Measurements from ENCODE around the gene DYNLRB1.
"Not testable (repeated sequence)": the region's sequence is repeated elsewhere in the genome, so short reads cannot be mapped to it uniquely, and the experiment has no call there.

Gene DYNLRB1

GRCh38 chr20:34512266-34512954, 3.8 kb upstream of the DYNLRB1 start:
- no peak for DNase-seq

GRCh38 chr20:34512955-34513419, 3.2 kb upstream of the DYNLRB1 start:
- DNase-seq: no peak

GRCh38 chr20:34514034-34514433, 2.2 kb upstream of the DYNLRB1 start:
- not testable (repeated sequence) for DNase-seq

GRCh38 chr20:34514897-34515483, 1.2 kb upstream of the DYNLRB1 start:
- DNase-seq: no peak

DNA sequence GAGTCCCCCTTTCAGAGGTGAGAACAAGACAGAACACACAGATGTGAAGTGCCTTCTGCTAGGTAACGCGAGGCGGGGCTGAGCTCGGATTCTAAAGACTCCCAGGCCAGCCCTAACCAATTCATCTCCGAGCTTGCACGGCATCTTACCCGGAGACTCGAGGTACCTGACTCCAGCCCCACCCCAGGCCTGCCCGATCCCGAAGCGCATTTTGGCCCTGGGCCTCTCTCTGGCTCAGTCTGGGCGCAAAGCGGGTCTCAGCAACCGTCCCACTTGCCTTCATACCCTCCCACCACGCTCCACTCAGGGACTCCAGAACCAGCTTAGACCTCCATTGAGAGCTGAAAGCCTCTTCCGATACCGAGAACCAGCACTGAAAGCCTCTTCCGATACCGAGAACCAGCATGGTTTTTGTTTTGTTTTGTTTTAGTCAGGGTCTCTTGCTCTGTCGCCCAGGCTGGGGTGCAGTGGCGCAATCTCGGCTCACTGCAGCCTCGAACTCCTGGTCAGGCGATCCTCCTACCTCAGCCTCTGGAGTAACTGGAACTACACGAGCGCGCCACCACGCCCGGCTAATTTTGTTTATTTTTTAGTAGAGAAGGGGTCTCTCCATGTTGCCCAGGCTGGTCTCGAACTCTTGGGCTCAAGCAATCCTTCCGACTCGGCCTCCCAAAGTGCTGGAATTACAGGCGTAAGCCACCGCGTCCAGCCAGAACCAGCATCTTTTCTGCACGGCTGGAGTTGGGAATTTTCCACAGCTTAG, 557 bp upstream of the DYNLRB1 start:
- no peak for DNase-seq

- no peak for DNase-seq
These were observed 888 bp downstream of the DYNLRB1 start for GRCh38 chr20:34517114-34517505.

GRCh38 chr20:34518863-34519262, 2.6 kb downstream of the DYNLRB1 start:
- DNase-seq: not testable (repeated sequence)

- DNase-seq: not testable (repeated sequence)
These were observed 3.6 kb downstream of the DYNLRB1 start for GRCh38 chr20:34519841-34520240.

GRCh38 chr20:34522969-34523871, 7.0 kb downstream of the DYNLRB1 start:
- DNase-seq: no peak

DNA sequence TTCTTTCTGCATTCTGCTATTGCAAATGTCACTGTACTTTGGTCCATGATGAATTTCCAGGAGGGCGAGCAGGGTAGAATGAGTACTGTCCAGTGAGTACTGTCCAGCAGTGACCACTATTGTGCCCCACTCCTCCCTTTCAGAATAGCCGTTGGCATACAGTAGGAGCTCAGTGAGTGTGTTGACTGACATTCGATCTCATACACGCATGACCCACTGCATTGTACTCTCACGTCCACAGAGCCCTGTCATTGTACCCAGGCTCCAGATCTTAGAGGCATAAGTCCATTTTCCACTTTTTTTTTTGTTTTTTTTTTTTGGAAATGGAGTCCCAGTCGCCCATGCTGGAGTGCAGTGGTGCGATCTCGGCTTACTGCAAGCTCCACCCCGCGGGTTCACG, 8.2 kb downstream of the DYNLRB1 start:
- no peak for DNase-seq

GRCh38 chr20:34525342-34525708, 9.1 kb downstream of the DYNLRB1 start:
- no peak for DNase-seq

- DNase-seq: no peak
These were observed 9.6 kb downstream of the DYNLRB1 start for GRCh38 chr20:34525709-34526416.

DNA sequence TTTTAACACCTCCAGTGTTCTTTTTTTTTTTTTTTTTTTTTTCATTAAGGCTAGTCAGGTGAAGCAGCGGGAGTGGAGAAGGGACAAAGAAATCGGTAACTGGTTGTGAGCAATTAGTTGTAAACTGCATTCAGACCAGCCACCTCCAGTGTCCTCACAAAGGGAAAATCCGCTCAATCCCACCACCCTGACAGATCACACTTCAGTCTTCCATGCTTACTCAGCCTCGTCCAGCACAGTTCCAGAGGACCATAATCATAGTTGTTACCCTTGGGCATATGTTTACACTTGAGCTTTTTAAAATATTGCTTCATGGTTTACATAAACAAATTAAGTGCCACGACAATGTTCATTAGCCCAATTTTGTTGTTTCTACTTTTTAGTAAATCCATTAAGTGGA, 10.2 kb downstream of the DYNLRB1 start:
- DNase-seq: no peak

DNA sequence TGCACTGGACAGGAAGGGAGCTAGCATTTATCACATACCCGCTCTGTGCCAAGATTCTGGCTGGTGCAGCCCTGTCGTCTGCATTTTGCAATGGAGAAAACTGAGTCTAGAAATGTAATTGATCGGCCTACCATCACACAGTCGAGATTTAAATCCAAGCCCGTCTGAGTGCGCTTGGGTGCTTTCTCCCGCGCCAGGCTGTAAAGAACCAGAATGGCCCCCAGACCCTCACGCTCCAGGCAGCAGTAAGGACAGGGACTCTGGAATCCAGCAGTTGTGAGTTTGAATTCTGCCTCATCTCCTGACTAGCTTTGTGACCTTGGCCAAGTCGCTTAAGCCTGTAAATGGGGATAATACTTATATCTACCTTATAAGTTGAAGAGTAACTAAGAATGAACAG, 10.8 kb downstream of the DYNLRB1 start:
- DNase-seq: no peak

DNA sequence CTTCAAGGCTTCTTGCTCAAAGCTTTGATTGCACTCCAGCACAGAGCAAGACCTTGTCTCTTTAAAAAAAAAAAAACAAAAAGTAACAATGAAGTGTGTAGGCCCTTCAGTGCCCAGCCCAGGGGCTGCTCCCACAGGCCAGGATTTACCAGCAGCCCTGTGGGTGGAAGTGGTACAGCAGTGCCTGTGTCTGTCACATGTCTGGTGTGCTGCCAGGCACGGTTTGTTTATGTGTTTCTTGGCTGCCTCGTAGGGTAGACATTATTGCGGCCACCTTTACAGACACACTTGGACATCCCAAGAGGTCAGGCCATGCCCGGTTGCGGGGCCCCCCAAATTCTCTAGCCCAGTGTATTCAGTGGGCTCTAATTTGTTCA, 12.7 kb downstream of the DYNLRB1 start:
- no peak for DNase-seq

GRCh38 chr20:34529742-34530141, 13.5 kb downstream of the DYNLRB1 start:
- DNase-seq: no peak

GRCh38 chr20:34530342-34530741, 14.1 kb downstream of the DYNLRB1 start:
- DNase-seq: no peak

DNA sequence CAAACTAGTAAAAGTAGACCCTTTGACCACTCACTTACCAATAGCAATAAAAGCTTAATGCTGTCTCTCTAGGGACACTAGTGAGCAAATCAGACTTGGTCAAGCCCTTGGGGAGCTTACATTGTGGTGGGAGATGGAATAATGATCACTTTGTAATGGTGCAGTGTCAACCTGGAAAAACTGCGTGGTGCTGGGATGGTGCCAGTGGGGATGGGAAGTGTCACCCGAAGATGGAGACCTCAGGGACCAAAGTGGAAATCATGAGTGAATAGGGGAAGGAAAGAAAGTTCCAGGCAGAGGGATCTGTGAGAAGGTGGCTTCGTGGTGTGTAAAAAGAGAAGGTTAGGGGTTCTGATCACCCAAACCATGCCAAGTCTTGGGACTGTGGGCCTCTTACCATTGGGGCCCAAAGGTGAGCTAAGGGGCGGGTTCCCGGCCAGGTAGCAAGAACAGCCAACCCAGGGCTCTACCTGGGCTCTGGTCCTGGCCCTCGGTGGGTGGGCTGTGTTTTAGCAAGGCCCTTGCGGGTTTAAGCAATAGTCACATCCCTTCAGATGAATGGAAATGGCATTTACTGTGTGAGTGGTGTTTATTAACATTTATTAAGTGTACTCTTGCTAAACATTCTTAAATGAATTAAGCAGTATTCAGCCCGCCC, 15.5 kb downstream of the DYNLRB1 start:
- no peak for DNase-seq

DNA sequence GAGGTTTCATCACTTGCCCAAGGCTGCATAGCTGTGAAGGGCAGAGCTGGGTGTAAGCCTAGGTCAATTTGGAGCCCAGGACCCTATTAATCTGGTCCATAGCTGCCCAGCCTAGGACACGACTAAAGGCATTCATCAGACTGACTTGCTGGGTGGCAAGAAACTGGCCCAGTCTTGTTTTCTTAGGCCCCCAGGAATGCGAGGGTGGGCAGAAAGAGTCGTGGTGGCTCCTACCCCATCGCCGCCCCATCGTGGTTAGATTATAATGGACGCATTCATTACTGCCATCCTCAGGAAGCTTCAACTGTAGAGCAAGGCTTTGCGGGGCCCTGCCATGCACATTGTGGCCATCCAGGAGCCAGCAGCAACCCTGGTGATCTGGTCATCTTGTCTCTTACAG, 16.1 kb downstream of the DYNLRB1 start:
- DNase-seq: no peak

DNA sequence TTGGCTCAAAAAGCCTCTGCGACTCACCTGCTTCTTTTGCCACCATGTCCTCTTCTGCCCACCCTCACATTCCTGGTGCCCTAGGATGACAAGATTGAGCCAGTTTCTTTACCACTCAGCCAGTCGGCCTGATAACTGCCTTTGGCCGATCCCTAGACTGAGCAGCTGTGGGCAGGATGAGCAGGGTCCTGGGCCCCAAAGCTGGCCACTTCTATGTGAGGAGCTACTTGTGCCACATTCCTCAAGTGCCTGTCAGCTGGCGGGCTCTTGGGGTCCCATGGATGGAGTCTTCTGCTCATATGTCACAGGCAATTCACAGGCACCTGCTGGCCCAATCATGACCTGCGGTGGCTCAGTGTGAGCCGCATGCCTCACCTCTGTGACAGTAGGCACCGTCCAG, 16.5 kb downstream of the DYNLRB1 start:
- no peak for DNase-seq

DNA sequence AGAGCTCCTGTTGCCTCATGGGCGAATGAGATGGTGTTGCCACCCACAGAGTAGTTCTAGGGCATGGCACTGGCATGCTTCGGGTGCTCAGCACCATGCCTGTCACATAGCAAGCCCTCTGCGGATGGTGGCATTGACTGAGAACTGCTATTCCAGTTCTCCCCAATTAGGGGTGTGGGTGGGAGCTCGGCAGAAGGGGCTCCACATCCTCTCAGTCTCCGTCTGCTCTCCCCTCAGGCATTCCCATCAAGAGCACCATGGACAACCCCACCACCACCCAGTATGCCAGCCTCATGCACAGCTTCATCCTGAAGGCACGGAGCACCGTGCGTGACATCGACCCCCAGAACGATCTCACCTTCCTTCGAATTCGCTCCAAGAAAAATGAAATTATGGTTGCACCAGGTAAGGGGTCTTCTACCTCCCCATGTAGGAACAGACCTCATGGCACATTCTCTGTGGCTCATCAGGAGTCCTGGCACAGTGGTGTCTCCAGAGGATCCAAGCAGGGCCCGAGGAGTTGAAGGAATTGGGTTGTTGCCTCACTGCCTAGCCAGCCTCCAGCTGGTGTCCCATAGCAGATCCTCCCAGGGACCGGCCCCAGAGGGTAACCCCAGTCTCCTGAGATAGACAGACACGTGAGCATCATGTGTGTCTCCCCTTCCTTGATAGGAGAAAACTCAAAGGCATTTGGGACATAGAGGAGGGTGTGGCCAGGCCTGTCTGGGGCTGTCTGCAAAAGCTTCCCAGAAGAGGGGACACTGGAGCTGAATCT, 18.4 kb downstream of the DYNLRB1 start:
- DNase-seq: no peak
